NCI-H2171 (cell line): Measurements from ENCODE around the gene SLC26A9.
"Not testable (repeated sequence)": the region's sequence is repeated elsewhere in the genome, so short reads cannot be mapped to it uniquely, and the experiment has no call there.

ENCODE experiments used
- DNase-seq: peaks from one replicate; lab custom pipeline; 2025; lab: John Stamatoyannopoulos, UW

Gene SLC26A9

GRCh38 chr1:205924460-205924790 is 18.8 kb downstream of the SLC26A9 start:
- no peak for DNase-seq

GRCh38 chr1:205923651-205924459 is 19.4 kb downstream of the SLC26A9 start:
- DNase-seq, result no peak

- DNase-seq, result no peak
Observed at GRCh38 chr1:205922806-205923205, 20.4 kb downstream of the SLC26A9 start.

- no peak for DNase-seq
Observed at GRCh38 chr1:205922314-205922713, 20.9 kb downstream of the SLC26A9 start.

GRCh38 chr1:205921570-205921909 is 21.7 kb downstream of the SLC26A9 start:
- DNase-seq, result no peak

- DNase-seq, result no peak
Observed at GRCh38 chr1:205920861-205921569, 22.2 kb downstream of the SLC26A9 start.

- no peak for DNase-seq
Observed at GRCh38 chr1:205920159-205920558, 23.1 kb downstream of the SLC26A9 start.

GRCh38 chr1:205918955-205919746 is 24.1 kb downstream of the SLC26A9 start:
- DNase-seq, result peak; percentile 57

GRCh38 chr1:205917466-205918238 is 25.6 kb downstream of the SLC26A9 start:
- DNase-seq, result no peak

- no peak for DNase-seq
Observed at GRCh38 chr1:205916541-205916940, 26.7 kb downstream of the SLC26A9 start.

GRCh38 chr1:205915354-205915990 is 27.8 kb downstream of the SLC26A9 start:
- DNase-seq, result no peak

GRCh38 chr1:205914730-205915129 is 28.5 kb downstream of the SLC26A9 start:
- DNase-seq, result no peak

- no peak for DNase-seq
Observed at GRCh38 chr1:205914155-205914507, 29.1 kb downstream of the SLC26A9 start.

GRCh38 chr1:205913451-205914154 is 29.7 kb downstream of the SLC26A9 start:
- no peak for DNase-seq

GRCh38 chr1:205907794-205908193 is 35.5 kb downstream of the SLC26A9 start:
- no peak for DNase-seq

- DNase-seq, result not testable (repeated sequence)
Observed at GRCh38 chr1:205905095-205905494, 38.2 kb downstream of the SLC26A9 start.

- no peak for DNase-seq
Observed at GRCh38 chr1:205896351-205896750, 46.9 kb downstream of the SLC26A9 start.

GRCh38 chr1:205894119-205894518 is 49.1 kb downstream of the SLC26A9 start:
- DNase-seq, result not testable (repeated sequence)

GRCh38 chr1:205892175-205892574 is 51.1 kb downstream of the SLC26A9 start:
- not testable (repeated sequence) for DNase-seq

- DNase-seq, result not testable (repeated sequence)
Observed at GRCh38 chr1:205891481-205891880, 51.8 kb downstream of the SLC26A9 start.

- DNase-seq, result not testable (repeated sequence)
Observed at GRCh38 chr1:205890631-205891030, 52.6 kb downstream of the SLC26A9 start.
